GM12874 (cell line): ENCODE results near the gene CLTA.

Experiments
- CTCF ChIP-seq: IDR thresholded peaks from 2 replicates; pipeline ENCODE4 v1.5.1; 2011; ENCODE audit warnings: low read depth, mild to moderate bottlenecking, control low read depth, low read length, moderate library complexity; ENCODE audit not compliant: insufficient read depth

CLTA gene

GRCh38 chr9:36188212-36188611 is 2.5 kb upstream of the CLTA start:
- TF ChIP-seq CTCF = no peak

- TF ChIP-seq CTCF = no peak
Measured at GRCh38 chr9:36189976-36190375, 745 bp upstream of the CLTA start.

- no peak for TF ChIP-seq CTCF
Measured at GRCh38 chr9:36191290-36191645, 547 bp downstream of the CLTA start.

- no peak for TF ChIP-seq CTCF
Measured at GRCh38 chr9:36191686-36192085, 965 bp downstream of the CLTA start.

GRCh38 chr9:36192196-36192595 is 1.5 kb downstream of the CLTA start:
- no peak for TF ChIP-seq CTCF

GRCh38 chr9:36193023-36193422 is 2.3 kb downstream of the CLTA start:
- TF ChIP-seq CTCF = no peak

- no peak for TF ChIP-seq CTCF
Measured at GRCh38 chr9:36194326-36195000, 3.7 kb downstream of the CLTA start.
